GM21447 (cell line): ENCODE measurements around the gene PDE6H.

ENCODE experiments used
- ATAC-seq: cut with Tn5 transposase; IDR thresholded peaks from one replicate; pipeline ENCODE4 v1.9.1; 2021; ENCODE audit not compliant: unreplicated experiment

The PDE6H gene

GRCh38 chr12:14950982-14951746, 21.7 kb upstream of the PDE6H start:
- no peak for ATAC-seq

GRCh38 chr12:14951851-14952250, 21.0 kb upstream of the PDE6H start:
- no peak for ATAC-seq

- ATAC-seq = peak; percentile 59
Measured at GRCh38 chr12:14952299-14952921, 20.4 kb upstream of the PDE6H start.

GRCh38 chr12:14953752-14954151, 19.1 kb upstream of the PDE6H start:
- ATAC-seq = no peak

- ATAC-seq = no peak
Measured at GRCh38 chr12:14954269-14954668, 18.6 kb upstream of the PDE6H start.

GRCh38 chr12:14956024-14956891, 16.6 kb upstream of the PDE6H start:
- peak; percentile 38 for ATAC-seq

GRCh38 chr12:14956905-14957304, 15.9 kb upstream of the PDE6H start:
- ATAC-seq = no peak

GRCh38 chr12:14957551-14958168, 15.2 kb upstream of the PDE6H start:
- ATAC-seq = no peak

GRCh38 chr12:14958361-14959125, 14.3 kb upstream of the PDE6H start:
- ATAC-seq = no peak

GRCh38 chr12:14959126-14959440, 13.8 kb upstream of the PDE6H start:
- no peak for ATAC-seq

GRCh38 chr12:14959463-14959862, 13.4 kb upstream of the PDE6H start:
- no peak for ATAC-seq

GRCh38 chr12:14959916-14960496, 12.8 kb upstream of the PDE6H start:
- ATAC-seq = no peak

- peak; percentile 33 for ATAC-seq
Measured at GRCh38 chr12:14960548-14961465, 12.0 kb upstream of the PDE6H start.

GRCh38 chr12:14961466-14962152, 11.2 kb upstream of the PDE6H start, which contains the start of gene ARHGDIB:
ARHGDIB (minus strand) TSS chr12:14961601; CDS start chr12:14950712, 10,889 bp downstream.
- peak; percentile 69 for ATAC-seq

GRCh38 chr12:14962153-14962539, 10.7 kb upstream of the PDE6H start:
- no peak for ATAC-seq

- no peak for ATAC-seq
Measured at GRCh38 chr12:14962797-14963196, 10.0 kb upstream of the PDE6H start.

- ATAC-seq = no peak
Measured at GRCh38 chr12:14963520-14963919, 9.3 kb upstream of the PDE6H start.

GRCh38 chr12:14964406-14964805, 8.4 kb upstream of the PDE6H start:
- no peak for ATAC-seq

- no peak for ATAC-seq
Measured at GRCh38 chr12:14965221-14965620, 7.6 kb upstream of the PDE6H start.
